ENCODE data around the gene FTCDNL1. TPM values are rescaled to one million over a fixed set of nuclear protein-coding genes. Genes with fewer than 3 reads are reported as not detected.

FTCDNL1 gene
- total and polyA plus RNA-seq, 2 donors (not counting 1 experiment from before 2014, with no cell fraction given): 1.7 to 1.9 TPM

DNA sequence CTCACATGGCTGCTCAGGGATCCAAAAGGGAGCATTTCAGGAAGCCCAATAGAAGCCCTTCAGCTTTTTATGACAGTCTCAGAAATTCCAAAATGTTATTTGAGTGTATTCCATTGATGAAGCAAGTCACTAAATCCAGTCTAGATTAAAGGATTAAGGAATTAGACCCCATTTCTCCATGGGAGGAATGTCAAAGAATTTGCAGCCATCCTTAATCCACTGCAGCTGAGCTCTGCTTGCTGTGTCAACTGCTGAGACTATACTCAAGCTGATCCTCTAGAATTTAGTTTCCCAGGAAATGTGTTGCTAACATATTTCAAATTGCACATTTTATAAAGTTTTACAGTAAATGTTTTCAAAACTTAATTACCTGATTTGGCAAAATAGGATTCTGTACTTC lies 31.7 kb upstream of the FTCDNL1 start:
- no peak overlapping the region for H3K27ac Mint-ChIP-seq
- intact Hi-C loops (cut with micrococcal nuclease): no loop called here
- ChIA-PET CTCF (interaction anchor here (0.6 kb wide), 1 partner anchor 671 kb away, joined by 3 read pairs; no protein-coding TSS in a partner anchor), POLR2A (no interaction called here)
- Histone ChIP-seq H3K4me2 (replicated peaks; ENCODE audit: low read depth, low read length, poor library complexity, severe bottlenecking) (no peak overlapping the region), H3K4me3 (ENCODE audit: control extremely low read depth in 1 of 5, extremely low read depth in 1 of 5, insufficient read depth in 1 of 5, low read depth in 2 of 5, low read length in 4 of 5) (no peak overlapping the region), H2AFZ (ENCODE audit: insufficient read depth, low read depth, low read length, poor library complexity, severe bottlenecking) (no peak overlapping the region), H3K4me1 (ENCODE audit: control insufficient read depth in 2 of 2, insufficient read depth in 2 of 2, low read length in 2 of 2) (no peaks in the 10 kb centered on the region), H3K9me3 (ENCODE audit: control extremely low read depth in 1 of 3, control insufficient read depth in 2 of 3, insufficient read depth in 1 of 3, low read length in 2 of 3) (peaks cover 0 to 5% (median 1%) of the 10 kb centered on the region in 3 donors), H3K27ac (ENCODE audit: low read length in 2 of 2) (no peak overlapping the region), H3K27me3 (replicated peaks in 1 of 4; ENCODE audit: control extremely low read depth in 1 of 4, control insufficient read depth in 3 of 4, insufficient read depth in 4 of 4, low read length in 3 of 4) (no peaks in the 10 kb centered on the region), H3K9ac (ENCODE audit: low read length) (no peak overlapping the region), H3K79me2 (ENCODE audit: control insufficient read depth, insufficient read depth, low read length) (no peaks in the 10 kb centered on the region), H4K20me1 (ENCODE audit: control insufficient read depth, insufficient read depth, low read length, poor library complexity, severe bottlenecking) (no peaks in the 10 kb centered on the region), H3K36me3 (replicated peaks in 1 of 2; ENCODE audit: control extremely low read depth in 1 of 2, control insufficient read depth in 1 of 2, extremely low read depth in 1 of 2, insufficient read depth in 2 of 2, low read length in 1 of 2) (no peaks in the 10 kb centered on the region)
- no peaks in the 10 kb centered on the region for H3K27me3 Mint-ChIP-seq
- H3K4me1 Mint-ChIP-seq: no peaks in the 10 kb centered on the region
- H3K9me3 Mint-ChIP-seq (ENCODE audit: insufficient read depth): no peaks in the 10 kb centered on the region
- no peak for ATAC-seq (ENCODE audit: low read depth)
- no peak for DNase-seq
- no peak overlapping the region for H3K4me3 Mint-ChIP-seq
- TF ChIP-seq, protein P1, sequence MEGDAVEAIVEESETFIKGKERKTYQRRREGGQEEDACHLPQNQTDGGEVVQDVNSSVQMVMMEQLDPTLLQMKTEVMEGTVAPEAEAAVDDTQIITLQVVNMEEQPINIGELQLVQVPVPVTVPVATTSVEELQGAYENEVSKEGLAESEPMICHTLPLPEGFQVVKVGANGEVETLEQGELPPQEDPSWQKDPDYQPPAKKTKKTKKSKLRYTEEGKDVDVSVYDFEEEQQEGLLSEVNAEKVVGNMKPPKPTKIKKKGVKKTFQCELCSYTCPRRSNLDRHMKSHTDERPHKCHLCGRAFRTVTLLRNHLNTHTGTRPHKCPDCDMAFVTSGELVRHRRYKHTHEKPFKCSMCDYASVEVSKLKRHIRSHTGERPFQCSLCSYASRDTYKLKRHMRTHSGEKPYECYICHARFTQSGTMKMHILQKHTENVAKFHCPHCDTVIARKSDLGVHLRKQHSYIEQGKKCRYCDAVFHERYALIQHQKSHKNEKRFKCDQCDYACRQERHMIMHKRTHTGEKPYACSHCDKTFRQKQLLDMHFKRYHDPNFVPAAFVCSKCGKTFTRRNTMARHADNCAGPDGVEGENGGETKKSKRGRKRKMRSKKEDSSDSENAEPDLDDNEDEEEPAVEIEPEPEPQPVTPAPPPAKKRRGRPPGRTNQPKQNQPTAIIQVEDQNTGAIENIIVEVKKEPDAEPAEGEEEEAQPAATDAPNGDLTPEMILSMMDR (IDR thresholded peaks at IDR 0.05): no peak
- TF ChIP-seq EZH2 (IDR thresholded peaks at IDR 0.05; ENCODE audit: borderline replicate concordance, insufficient read depth, low read depth, low read length, poor library complexity, severe bottlenecking): no peak

DNA sequence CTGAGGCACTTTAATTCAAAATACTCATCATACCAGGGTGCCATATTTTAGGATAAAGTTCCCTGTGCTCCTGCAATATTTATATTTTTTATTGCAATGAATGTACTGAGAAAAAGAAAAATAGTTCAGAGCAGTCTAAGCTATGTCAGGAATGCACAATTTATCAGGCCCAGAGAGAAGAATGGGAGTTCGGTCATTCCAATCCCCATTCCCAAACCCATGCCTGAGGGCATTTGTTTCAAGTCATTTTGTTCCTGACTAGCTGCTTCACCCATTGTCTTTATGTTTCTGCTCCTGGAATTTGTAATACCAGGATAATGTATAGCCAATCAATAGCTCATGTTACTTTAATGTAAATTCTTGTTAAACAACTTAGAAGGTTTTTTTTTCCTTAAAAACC lies 24.4 kb upstream of the FTCDNL1 start:
- Mint-ChIP-seq H3K9me3 (ENCODE audit: insufficient read depth) (no peaks in the 10 kb centered on the region), H3K27me3 (peaks cover 3% of the 10 kb centered on the region), H3K4me3 (no peak overlapping the region), H3K27ac (no peak overlapping the region), H3K4me1 (no peaks in the 10 kb centered on the region)
- intact Hi-C loops (cut with micrococcal nuclease): no loop called here
- DNase-seq (no peak), ATAC-seq (ENCODE audit: low read depth) (no peak)
- Histone ChIP-seq H3K4me3 (ENCODE audit: control extremely low read depth in 1 of 5, extremely low read depth in 1 of 5, insufficient read depth in 1 of 5, low read depth in 2 of 5, low read length in 4 of 5) (no peak overlapping the region), H3K4me2 (replicated peaks; ENCODE audit: low read depth, low read length, poor library complexity, severe bottlenecking) (no peak overlapping the region), H3K9ac (ENCODE audit: low read length) (no peak overlapping the region), H3K4me1 (ENCODE audit: control insufficient read depth in 2 of 2, insufficient read depth in 2 of 2, low read length in 2 of 2) (no peaks in the 10 kb centered on the region), H2AFZ (ENCODE audit: insufficient read depth, low read depth, low read length, poor library complexity, severe bottlenecking) (no peak overlapping the region), H3K36me3 (replicated peaks in 1 of 2; ENCODE audit: control extremely low read depth in 1 of 2, control insufficient read depth in 1 of 2, extremely low read depth in 1 of 2, insufficient read depth in 2 of 2, low read length in 1 of 2) (no peaks in the 10 kb centered on the region), H3K9me3 (ENCODE audit: control extremely low read depth in 1 of 3, control insufficient read depth in 2 of 3, insufficient read depth in 1 of 3, low read length in 2 of 3) (peaks cover 0 to 7% (median 0%) of the 10 kb centered on the region in 3 donors), H3K79me2 (ENCODE audit: control insufficient read depth, insufficient read depth, low read length) (no peaks in the 10 kb centered on the region), H4K20me1 (ENCODE audit: control insufficient read depth, insufficient read depth, low read length, poor library complexity, severe bottlenecking) (no peaks in the 10 kb centered on the region), H3K27me3 (replicated peaks in 1 of 4; ENCODE audit: control extremely low read depth in 1 of 4, control insufficient read depth in 3 of 4, insufficient read depth in 4 of 4, low read length in 3 of 4) (no peaks in the 10 kb centered on the region), H3K27ac (ENCODE audit: low read length in 2 of 2) (no peak overlapping the region)
- POLR2A ChIA-PET: no interaction called here
- CTCF ChIA-PET: no interaction called here
- WGBS (ENCODE audit: insufficient coverage): 100% methylated on average over 1 of the region's 1 CpG
- no peak for TF ChIP-seq EZH2 (IDR thresholded peaks at IDR 0.05; ENCODE audit: borderline replicate concordance, insufficient read depth, low read depth, low read length, poor library complexity, severe bottlenecking)
- TF ChIP-seq, protein P1 (IDR thresholded peaks at IDR 0.05): no peak
